ENCODE measurements around the gene NXN. TPM values are rescaled to one million over a fixed set of nuclear protein-coding genes. Genes with fewer than 3 reads are reported as not detected.

Gene NXN
- polyA plus RNA-seq, 4 donors = 2.2 to 12.5 (median 7.1) TPM

DNA sequence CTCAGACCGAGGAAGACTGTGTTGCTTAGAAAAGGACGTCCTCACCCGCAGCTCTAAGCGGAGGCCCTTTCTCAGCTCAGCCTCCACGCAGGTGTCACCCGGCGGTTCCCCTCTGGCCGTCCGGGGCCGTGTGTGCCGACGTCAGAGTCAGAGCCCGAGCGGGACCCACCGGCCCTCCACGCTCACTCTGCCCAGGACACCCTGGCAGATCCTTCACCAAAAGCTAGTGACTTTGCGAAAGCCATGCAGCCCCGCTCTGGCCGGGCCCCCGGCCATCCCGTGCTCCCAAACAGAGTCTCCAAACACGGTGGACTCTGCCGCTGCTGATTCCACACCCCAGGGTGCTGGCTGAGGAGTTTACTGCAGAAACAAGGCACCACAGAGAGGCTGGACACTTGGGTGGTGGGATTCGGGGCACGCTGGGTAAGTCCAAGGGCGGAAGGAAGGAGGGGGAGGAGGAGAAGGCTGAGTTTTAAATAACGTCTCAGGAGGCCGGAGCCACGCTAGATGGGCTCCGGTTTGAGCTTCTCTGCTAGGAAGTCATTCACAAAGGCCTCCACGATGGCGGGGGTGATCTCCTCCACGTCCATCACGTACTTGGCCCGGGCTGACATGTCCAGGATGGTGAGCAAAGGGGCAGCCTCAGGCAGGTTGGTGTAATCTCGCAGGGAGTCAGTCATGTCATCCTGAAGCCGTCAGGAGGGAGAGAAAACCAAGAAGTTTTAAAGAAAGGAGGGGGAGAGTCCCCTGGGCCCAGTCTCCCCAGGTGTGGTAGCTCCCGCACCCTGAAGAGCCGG lies 178.9 kb downstream of the NXN start:
- H3K4me3 ChIP-seq (ENCODE audit: low read depth in 1 of 3, low read length in 3 of 3) = no peak overlapping the region
- WGBS, 3 donors = 85 to 90% (median 90%) methylated on average over 38 to 39 of the region's 39 CpGs
- no peak overlapping the region for H3K27ac ChIP-seq (ENCODE audit: low read depth in 1 of 3, low read length in 2 of 3)
- H3K9me3 ChIP-seq (ENCODE audit: control insufficient read depth in 2 of 2, insufficient read depth in 1 of 2, low read depth in 1 of 2, low read length in 1 of 2) = no peaks in the 10 kb centered on the region
- no peaks in the 10 kb centered on the region for H3K4me1 ChIP-seq (ENCODE audit: control insufficient read depth in 3 of 3, insufficient read depth in 2 of 3, low read depth in 1 of 3, low read length in 2 of 3)
- DNase-seq (no peak), FAIRE-seq (no peak)
- peaks cover 0 to 31% (median 0%) of the 10 kb centered on the region in 3 donors for H3K36me3 ChIP-seq (ENCODE audit: control insufficient read depth in 3 of 3, insufficient read depth in 2 of 3, low read depth in 1 of 3, low read length in 3 of 3)
- H3K27me3 ChIP-seq (ENCODE audit: control insufficient read depth in 3 of 3, insufficient read depth in 3 of 3, low read length in 3 of 3) = no peaks in the 10 kb centered on the region

DNA sequence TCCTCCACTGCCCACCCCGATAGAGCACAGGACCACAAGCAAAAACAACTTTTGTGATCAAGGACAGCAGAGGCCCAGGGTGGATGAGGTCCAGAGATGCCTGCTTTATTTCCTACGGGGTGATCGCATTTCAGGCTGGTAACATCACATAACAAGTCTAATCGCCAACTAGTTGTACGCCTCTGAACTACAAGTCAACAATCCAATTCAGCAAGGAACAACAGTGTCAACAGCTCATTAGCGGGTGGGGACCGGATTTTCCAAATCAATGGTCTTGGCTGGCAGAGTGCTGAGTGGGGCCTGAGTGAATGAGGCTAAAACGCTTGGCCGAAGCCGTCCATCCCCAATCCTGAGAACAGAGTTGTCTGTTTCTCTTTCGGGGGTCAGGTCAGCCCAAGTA lies 180.3 kb downstream of the NXN start:
- 85 to 93% (median 92%) methylated on average over 11 of the region's 11 CpGs for WGBS, 3 donors
- H3K27me3 ChIP-seq (ENCODE audit: control insufficient read depth in 3 of 3, insufficient read depth in 3 of 3, low read length in 3 of 3) = no peaks in the 10 kb centered on the region
- no peak for DNase-seq
- H3K27ac ChIP-seq (ENCODE audit: low read depth in 1 of 3, low read length in 2 of 3) = no peak overlapping the region
- no peak for FAIRE-seq
- peaks cover 0 to 28% (median 0%) of the 10 kb centered on the region in 3 donors for H3K36me3 ChIP-seq (ENCODE audit: control insufficient read depth in 3 of 3, insufficient read depth in 2 of 3, low read depth in 1 of 3, low read length in 3 of 3)
- H3K4me3 ChIP-seq (ENCODE audit: low read depth in 1 of 3, low read length in 3 of 3) = no peak overlapping the region
- H3K4me1 ChIP-seq (ENCODE audit: control insufficient read depth in 3 of 3, insufficient read depth in 2 of 3, low read depth in 1 of 3, low read length in 2 of 3) = peaks cover 0 to 3% (median 0%) of the 10 kb centered on the region in 3 donors
- H3K9me3 ChIP-seq (ENCODE audit: control insufficient read depth in 2 of 2, insufficient read depth in 1 of 2, low read depth in 1 of 2, low read length in 1 of 2) = no peaks in the 10 kb centered on the region

DNA sequence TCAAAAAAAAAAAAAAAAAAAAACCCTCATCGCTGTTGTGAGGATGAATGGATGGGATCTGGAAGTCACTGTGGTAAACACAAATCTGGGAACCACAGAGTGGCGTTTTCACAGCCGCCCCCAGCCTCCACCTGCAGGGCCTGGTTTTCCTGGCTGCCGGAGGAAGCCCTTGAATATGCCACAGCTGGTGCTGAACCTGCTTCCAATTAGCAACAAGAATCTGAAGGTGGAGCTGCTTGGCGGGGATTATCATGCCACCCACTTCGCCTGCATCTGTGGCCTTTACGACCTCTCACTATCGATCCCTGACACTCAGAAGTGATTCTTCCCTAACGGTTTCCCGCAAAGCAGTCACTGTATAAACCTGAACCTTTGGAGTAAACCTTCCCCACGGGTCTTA lies 181.3 kb downstream of the NXN start:
- FAIRE-seq = no peak
- H3K4me3 ChIP-seq (ENCODE audit: low read depth in 1 of 3, low read length in 3 of 3) = no peak overlapping the region
- WGBS, 3 donors = 43 to 62% (median 51%) methylated on average over 11 of the region's 11 CpGs
- H3K9me3 ChIP-seq (ENCODE audit: control insufficient read depth in 2 of 2, insufficient read depth in 1 of 2, low read depth in 1 of 2, low read length in 1 of 2) = no peaks in the 10 kb centered on the region
- H3K27ac ChIP-seq (ENCODE audit: low read depth in 1 of 3, low read length in 2 of 3) = no peak overlapping the region
- no peaks in the 10 kb centered on the region for H3K27me3 ChIP-seq (ENCODE audit: control insufficient read depth in 3 of 3, insufficient read depth in 3 of 3, low read length in 3 of 3)
- no peak for DNase-seq
- H3K4me1 ChIP-seq (ENCODE audit: control insufficient read depth in 3 of 3, insufficient read depth in 2 of 3, low read depth in 1 of 3, low read length in 2 of 3) = peaks cover 0 to 3% (median 0%) of the 10 kb centered on the region in 3 donors
- H3K36me3 ChIP-seq (ENCODE audit: control insufficient read depth in 3 of 3, insufficient read depth in 2 of 3, low read depth in 1 of 3, low read length in 3 of 3) = peaks cover 0 to 26% (median 0%) of the 10 kb centered on the region in 3 donors

DNA sequence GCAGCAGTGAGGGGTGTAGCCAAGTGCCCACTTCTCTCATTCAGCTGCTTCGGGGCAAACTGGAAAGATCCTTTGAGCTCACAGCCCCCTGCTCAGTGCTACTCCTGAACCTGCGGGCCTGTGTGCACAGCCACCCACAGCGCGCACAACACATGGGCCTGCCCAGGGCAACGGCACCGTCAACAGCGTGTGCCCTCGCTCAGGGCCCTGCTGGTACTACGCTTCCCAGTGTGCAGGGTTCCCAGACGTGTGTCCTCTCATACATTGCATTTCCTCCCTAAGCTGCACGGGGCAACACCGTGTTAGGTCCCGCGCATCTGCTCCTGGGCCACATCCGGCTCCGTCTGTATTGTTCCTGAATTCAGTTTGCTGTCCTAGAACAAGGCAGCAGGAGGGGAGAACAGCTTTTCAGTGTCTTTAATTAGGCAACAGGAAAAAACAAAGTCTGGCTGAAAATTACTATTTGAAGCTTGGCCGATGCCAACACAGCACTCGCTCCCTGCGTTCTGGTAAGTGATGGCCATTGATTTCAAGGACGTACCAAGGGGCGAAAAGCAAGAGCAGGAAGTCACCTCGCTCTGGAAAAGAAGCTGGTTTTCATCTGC lies 182.2 kb downstream of the NXN start:
- WGBS, 3 donors = 83 to 92% (median 87%) methylated on average over 19 to 22 of the region's 22 CpGs
- no peaks in the 10 kb centered on the region for H3K27me3 ChIP-seq (ENCODE audit: control insufficient read depth in 3 of 3, insufficient read depth in 3 of 3, low read length in 3 of 3)
- H3K9me3 ChIP-seq (ENCODE audit: control insufficient read depth in 2 of 2, insufficient read depth in 1 of 2, low read depth in 1 of 2, low read length in 1 of 2) = no peaks in the 10 kb centered on the region
- DNase-seq (no peak), FAIRE-seq (no peak)
- H3K27ac ChIP-seq (ENCODE audit: low read depth in 1 of 3, low read length in 2 of 3) = no peak overlapping the region
- peaks cover 0 to 3% (median 0%) of the 10 kb centered on the region in 3 donors for H3K4me1 ChIP-seq (ENCODE audit: control insufficient read depth in 3 of 3, insufficient read depth in 2 of 3, low read depth in 1 of 3, low read length in 2 of 3)
- H3K4me3 ChIP-seq (ENCODE audit: low read depth in 1 of 3, low read length in 3 of 3) = no peak overlapping the region
- H3K36me3 ChIP-seq (ENCODE audit: control insufficient read depth in 3 of 3, insufficient read depth in 2 of 3, low read depth in 1 of 3, low read length in 3 of 3) = peaks cover 0 to 29% (median 0%) of the 10 kb centered on the region in 3 donors

DNA sequence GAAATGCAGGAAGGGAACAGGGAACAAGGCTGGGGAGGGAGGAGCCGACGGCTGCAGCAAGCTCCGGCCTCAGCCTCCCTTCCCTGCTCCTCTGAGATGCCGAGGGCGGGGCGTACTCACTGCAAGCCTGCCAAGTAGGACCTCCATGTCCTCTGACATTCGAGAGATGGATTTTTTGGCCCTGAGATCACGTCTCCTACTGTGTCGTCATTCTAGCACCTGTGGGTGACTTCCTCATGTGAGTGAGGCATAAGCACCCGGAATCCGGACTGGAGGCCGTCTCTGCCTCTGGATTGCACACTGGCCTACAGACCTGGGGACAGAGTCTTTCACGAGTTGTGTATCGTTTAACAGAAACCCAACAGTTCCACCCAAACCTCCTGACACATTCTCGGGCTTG lies 183.0 kb downstream of the NXN start:
- Histone ChIP-seq H3K36me3 (ENCODE audit: control insufficient read depth in 3 of 3, insufficient read depth in 2 of 3, low read depth in 1 of 3, low read length in 3 of 3) (peaks cover 0 to 35% (median under 1%) of the 10 kb centered on the region in 3 donors), H3K27ac (ENCODE audit: low read depth in 1 of 3, low read length in 2 of 3) (no peak overlapping the region), H3K4me3 (ENCODE audit: low read depth in 1 of 3, low read length in 3 of 3) (no peak overlapping the region), H3K27me3 (ENCODE audit: control insufficient read depth in 3 of 3, insufficient read depth in 3 of 3, low read length in 3 of 3) (no peaks in the 10 kb centered on the region), H3K4me1 (ENCODE audit: control insufficient read depth in 3 of 3, insufficient read depth in 2 of 3, low read depth in 1 of 3, low read length in 2 of 3) (peaks cover 0 to 3% (median 0%) of the 10 kb centered on the region in 3 donors), H3K9me3 (ENCODE audit: control insufficient read depth in 2 of 2, insufficient read depth in 1 of 2, low read depth in 1 of 2, low read length in 1 of 2) (no peaks in the 10 kb centered on the region)
- 50 to 85% (median 64%) methylated on average over 15 of the region's 15 CpGs for WGBS, 3 donors
- DNase-seq (no peak), FAIRE-seq (no peak)

DNA sequence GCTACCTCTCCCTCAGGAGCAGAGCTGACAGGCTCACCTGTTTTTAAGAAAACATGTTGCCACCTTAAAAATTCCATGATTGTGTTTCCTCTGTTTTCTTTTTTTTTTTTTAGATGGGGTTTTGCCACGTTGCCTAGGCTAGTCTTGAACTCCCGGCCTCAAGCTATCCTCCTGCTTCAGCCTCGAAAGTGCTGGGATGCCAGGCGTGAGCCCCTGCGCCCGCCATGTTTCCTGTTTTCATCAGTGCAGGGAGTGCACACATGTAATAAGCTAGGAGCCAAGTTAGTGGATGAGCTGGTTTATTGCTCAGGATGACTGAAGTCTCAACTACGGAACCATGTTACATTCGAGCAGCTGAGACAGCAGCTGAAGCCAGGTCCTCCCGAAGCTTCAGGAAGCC lies 183.9 kb downstream of the NXN start:
- FAIRE-seq = no peak
- H3K9me3 ChIP-seq (ENCODE audit: control insufficient read depth in 2 of 2, insufficient read depth in 1 of 2, low read depth in 1 of 2, low read length in 1 of 2) = no peaks in the 10 kb centered on the region
- peaks cover 0 to 3% (median 0%) of the 10 kb centered on the region in 3 donors for H3K4me1 ChIP-seq (ENCODE audit: control insufficient read depth in 3 of 3, insufficient read depth in 2 of 3, low read depth in 1 of 3, low read length in 2 of 3)
- no peak overlapping the region for H3K4me3 ChIP-seq (ENCODE audit: low read depth in 1 of 3, low read length in 3 of 3)
- no peak for DNase-seq
- H3K27ac ChIP-seq (ENCODE audit: low read depth in 1 of 3, low read length in 2 of 3) = peak overlapping the region in 1 of 3 donors; percentile 3
- WGBS, 3 donors = 76 to 87% (median 82%) methylated on average over 9 of the region's 9 CpGs
- H3K36me3 ChIP-seq (ENCODE audit: control insufficient read depth in 3 of 3, insufficient read depth in 2 of 3, low read depth in 1 of 3, low read length in 3 of 3) = peaks cover 0 to 37% (median 4%) of the 10 kb centered on the region in 3 donors
- H3K27me3 ChIP-seq (ENCODE audit: control insufficient read depth in 3 of 3, insufficient read depth in 3 of 3, low read length in 3 of 3) = no peaks in the 10 kb centered on the region

DNA sequence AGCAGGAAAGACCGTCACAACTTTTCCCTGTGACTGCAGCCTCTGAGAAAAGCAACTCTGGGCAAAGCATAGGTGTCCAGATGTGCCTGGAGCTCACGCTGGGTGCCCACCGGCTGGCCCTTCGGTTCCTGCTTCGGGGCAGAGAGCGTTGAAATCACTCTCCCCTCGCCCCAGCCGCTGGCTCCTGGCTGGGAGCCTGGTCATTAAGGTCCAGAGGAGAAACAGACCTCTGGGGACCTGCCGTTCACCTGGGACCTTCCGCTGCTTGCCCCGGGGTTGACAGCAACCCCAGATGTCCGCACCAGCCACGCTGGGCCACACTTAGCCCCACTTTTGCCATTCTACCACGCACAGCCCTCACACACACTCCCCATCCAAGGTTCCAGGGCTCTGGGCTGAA lies 184.3 kb downstream of the NXN start:
- Histone ChIP-seq H3K36me3 (ENCODE audit: control insufficient read depth in 3 of 3, insufficient read depth in 2 of 3, low read depth in 1 of 3, low read length in 3 of 3) (peaks cover 0 to 35% (median 4%) of the 10 kb centered on the region in 3 donors), H3K27me3 (ENCODE audit: control insufficient read depth in 3 of 3, insufficient read depth in 3 of 3, low read length in 3 of 3) (no peaks in the 10 kb centered on the region), H3K4me3 (ENCODE audit: low read depth in 1 of 3, low read length in 3 of 3) (peak overlapping the region in 1 of 3 donors; percentile 8), H3K4me1 (ENCODE audit: control insufficient read depth in 3 of 3, insufficient read depth in 2 of 3, low read depth in 1 of 3, low read length in 2 of 3) (peaks cover 0 to 3% (median 0%) of the 10 kb centered on the region in 3 donors), H3K9me3 (ENCODE audit: control insufficient read depth in 2 of 2, insufficient read depth in 1 of 2, low read depth in 1 of 2, low read length in 1 of 2) (no peaks in the 10 kb centered on the region), H3K27ac (ENCODE audit: low read depth in 1 of 3, low read length in 2 of 3) (peak overlapping the region in 1 of 3 donors; percentile 3)
- no peak for DNase-seq
- 68 to 74% (median 72%) methylated on average over 11 to 14 of the region's 14 CpGs for WGBS, 3 donors
- FAIRE-seq = no peak

DNA sequence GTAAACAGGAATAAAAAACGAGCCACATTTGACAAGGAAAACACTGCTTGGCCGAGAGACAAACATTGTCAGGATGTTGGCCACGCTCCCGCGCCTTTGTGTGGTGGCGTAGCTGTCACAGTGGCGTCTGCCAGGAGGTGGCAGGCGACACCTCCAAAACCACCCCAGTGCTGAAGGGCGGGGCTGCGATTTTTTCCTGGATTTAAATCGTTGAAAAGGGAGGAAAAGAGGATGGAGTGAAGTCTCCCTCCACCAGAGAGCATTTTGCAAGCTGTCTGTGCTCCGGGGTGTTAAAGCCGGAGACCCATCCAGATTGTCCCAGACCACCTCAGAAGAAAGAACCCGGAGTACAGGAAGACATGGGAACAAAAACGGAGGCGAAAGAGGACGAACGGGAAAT lies 184.7 kb downstream of the NXN start:
- Histone ChIP-seq H3K36me3 (ENCODE audit: control insufficient read depth in 3 of 3, insufficient read depth in 2 of 3, low read depth in 1 of 3, low read length in 3 of 3) (peaks cover 0 to 39% (median 4%) of the 10 kb centered on the region in 3 donors), H3K27ac (ENCODE audit: low read depth in 1 of 3, low read length in 2 of 3) (peak overlapping the region in 1 of 3 donors; percentile 3)
- 16 to 20% (median 19%) methylated on average over 18 of the region's 18 CpGs for WGBS, 3 donors

More for the DNA sequence above, 184.7 kb downstream of the NXN start:
- H3K4me3 ChIP-seq (ENCODE audit: low read depth in 1 of 3, low read length in 3 of 3) = peak overlapping the region in 1 of 3 donors; percentile 8
- no peaks in the 10 kb centered on the region for H3K27me3 ChIP-seq (ENCODE audit: control insufficient read depth in 3 of 3, insufficient read depth in 3 of 3, low read length in 3 of 3)
- FAIRE-seq = no peak
- peaks cover 0 to 3% (median 0%) of the 10 kb centered on the region in 3 donors for H3K4me1 ChIP-seq (ENCODE audit: control insufficient read depth in 3 of 3, insufficient read depth in 2 of 3, low read depth in 1 of 3, low read length in 2 of 3)
- H3K9me3 ChIP-seq (ENCODE audit: control insufficient read depth in 2 of 2, insufficient read depth in 1 of 2, low read depth in 1 of 2, low read length in 1 of 2) = no peaks in the 10 kb centered on the region
- peak; percentile 61 to 74 for DNase-seq
